ENCODE data around the gene TRIM41.
"Not testable (repeated sequence)": the region's sequence is repeated elsewhere in the genome, so short reads cannot be mapped to it uniquely, and the experiment has no call there.

Gene TRIM41

GRCh38 chr5:181192337-181193046 lies 30.6 kb upstream of the TRIM41 start:
- DNase-seq (ENCODE audit: low read depth in 2 of 2): no peak

- DNase-seq (ENCODE audit: low read depth in 2 of 2): no peak
Observed at GRCh38 chr5:181193656-181194055, 29.4 kb upstream of the TRIM41 start.

- no peak for DNase-seq (ENCODE audit: low read depth in 2 of 2)
Observed at GRCh38 chr5:181194489-181195248, 28.4 kb upstream of the TRIM41 start.

GRCh38 chr5:181195249-181195761 lies 27.8 kb upstream of the TRIM41 start:
- no peak for DNase-seq (ENCODE audit: low read depth in 2 of 2)

GRCh38 chr5:181197326-181197951 lies 25.6 kb upstream of the TRIM41 start:
- DNase-seq (ENCODE audit: low read depth in 2 of 2): no peak

GRCh38 chr5:181198106-181198685 lies 24.9 kb upstream of the TRIM41 start:
- no peak for DNase-seq (ENCODE audit: low read depth in 2 of 2)

- no peak for DNase-seq (ENCODE audit: low read depth in 2 of 2)
Observed at GRCh38 chr5:181198905-181199519, 24.1 kb upstream of the TRIM41 start.

- DNase-seq (ENCODE audit: low read depth in 2 of 2): no peak
Observed at GRCh38 chr5:181199881-181200638, 23.0 kb upstream of the TRIM41 start.

GRCh38 chr5:181200816-181201215 lies 22.3 kb upstream of the TRIM41 start:
- DNase-seq (ENCODE audit: low read depth in 2 of 2): no peak

- DNase-seq (ENCODE audit: low read depth in 2 of 2): no peak
Observed at GRCh38 chr5:181203093-181203711, 19.9 kb upstream of the TRIM41 start.

GRCh38 chr5:181203777-181204112 lies 19.3 kb upstream of the TRIM41 start:
- no peak for DNase-seq (ENCODE audit: low read depth in 2 of 2)

GRCh38 chr5:181204113-181204825 lies 18.8 kb upstream of the TRIM41 start:
- no peak for DNase-seq (ENCODE audit: low read depth in 2 of 2)

GRCh38 chr5:181204826-181205760 lies 18.0 kb upstream of the TRIM41 start, which contains the start of gene TRIM7:
Gene TRIM7, minus strand, starts transcription at chr5:181205196. Its CDS starts 86 bp downstream, at chr5:181205110.
- DNase-seq (ENCODE audit: low read depth in 2 of 2): no peak

GRCh38 chr5:181205761-181206649 lies 17.1 kb upstream of the TRIM41 start:
- DNase-seq (ENCODE audit: low read depth in 2 of 2): no peak

- no peak for DNase-seq (ENCODE audit: low read depth in 2 of 2)
Observed at GRCh38 chr5:181207214-181207959, 15.7 kb upstream of the TRIM41 start.

- no peak for DNase-seq (ENCODE audit: low read depth in 2 of 2)
Observed at GRCh38 chr5:181207960-181208253, 15.2 kb upstream of the TRIM41 start.

GRCh38 chr5:181209006-181209405 lies 14.1 kb upstream of the TRIM41 start:
- DNase-seq (ENCODE audit: low read depth in 2 of 2): not testable (repeated sequence)
